HepG2 (cell line): ENCODE results near the gene RBM6. TPM values are rescaled to one million over a fixed set of nuclear protein-coding genes. Genes with fewer than 3 reads are reported as not detected.

ENCODE experiments used
- BHLHE40 ChIP-seq: IDR thresholded peaks from 2 replicates; pipeline ENCODE4 v1.6.1; 2011; ENCODE audit warnings: low read length, improper control_type of control experiment
- HNF4G ChIP-seq, 2 experiments: sonication (generic) in 1 of 2; formaldehyde crosslinking in 1 of 2; IDR thresholded peaks; 2 replicates each; pipeline versions ENCODE4 v1.4.0 to v1.6.1; 2011 to 2020; ENCODE audit warnings: borderline replicate concordance in 2 of 2, low read depth in 2 of 2, mild to moderate bottlenecking in 2 of 2, low read length in 1 of 2, missing genetic modification reagents in 1 of 2, moderate library complexity in 1 of 2
- NFKBIZ ChIP-seq: IDR thresholded peaks from 2 replicates; pipeline ENCODE4 v1.6.1; 2018; ENCODE audit warnings: missing genetic modification reagents, missing compliant biosample characterization
- NONO ChIP-seq, 2 experiments: fragments of 450-650 bp in 1 of 2; sonication (generic) in 1 of 2; formaldehyde crosslinking in 1 of 2; IDR thresholded peaks in 1 of 2; conservative IDR thresholded peaks in 1 of 2; 2 replicates each; pipeline versions ENCODE4 v1.6.1 to v1.8.0; 2017 to 2022; ENCODE audit warnings: mild to moderate bottlenecking in 1 of 2, missing genetic modification reagents in 1 of 2, moderate library complexity in 1 of 2
- PPARG ChIP-seq: conservative IDR thresholded peaks from 2 replicates; pipeline ENCODE4 v1.6.1; 2016; ENCODE audit warnings: missing biosample characterization, missing genetic modification reagents
- TCF7 ChIP-seq: sonication (generic); IDR thresholded peaks from 2 replicates; pipeline ENCODE4 v1.6.1; 2016; ENCODE audit warnings: antibody characterized with exemption, low read depth
- ZFP82 ChIP-seq: sonication (generic); formaldehyde crosslinking; IDR thresholded peaks from 2 replicates; pipeline ENCODE4 v1.5.1; 2020; ENCODE audit warnings: mild to moderate bottlenecking, missing genetic modification reagents, borderline replicate concordance
- ZFYVE20 ChIP-seq: sonication (generic); formaldehyde crosslinking; IDR thresholded peaks from 2 replicates; pipeline ENCODE4 v1.8.0; 2023; ENCODE audit warnings: low read depth, mild to moderate bottlenecking, moderate library complexity, missing genetic modification reagents, borderline replicate concordance
- ZNF230 ChIP-seq: sonication (generic); formaldehyde crosslinking; IDR thresholded peaks from 2 replicates; pipeline ENCODE4 v1.4.0; 2020; ENCODE audit warnings: mild to moderate bottlenecking, missing genetic modification reagents
- ZNF607 ChIP-seq: sonication (generic); formaldehyde crosslinking; IDR thresholded peaks from 2 replicates; pipeline ENCODE4 v1.5.1; 2020; ENCODE audit warnings: missing genetic modification reagents, mild to moderate bottlenecking, borderline replicate concordance
- ZNF772 ChIP-seq: sonication (generic); formaldehyde crosslinking; IDR thresholded peaks from 2 replicates; pipeline ENCODE4 v1.5.0; 2020; ENCODE audit warnings: mild to moderate bottlenecking, missing genetic modification reagents
- ZNF788 ChIP-seq: sonication (generic); formaldehyde crosslinking; IDR thresholded peaks from 2 replicates; pipeline ENCODE4 v1.5.0; 2020; ENCODE audit warnings: mild to moderate bottlenecking, missing genetic modification reagents, borderline replicate concordance
- ZNF816 ChIP-seq: sonication (generic); formaldehyde crosslinking; IDR thresholded peaks from 2 replicates; pipeline ENCODE4 v1.8.0; 2022; ENCODE audit warnings: missing genetic modification reagents, mild to moderate bottlenecking, borderline replicate concordance
- ZSCAN29 ChIP-seq: sonication (generic); formaldehyde crosslinking; conservative IDR thresholded peaks from 2 replicates; pipeline ENCODE4 v1.4.0; 2020; ENCODE audit warnings: mild to moderate bottlenecking, missing genetic modification reagents
- polyA plus RNA-seq, 8 experiments: library from polyadenylated mRNA; depleted of rRNA in 3 of 8; stranded (reverse) in 7 of 8; unstranded in 1 of 8; fragments of >200 nt; fragmentation: Illumina TruSeq in 4 of 8; extraction: Trizol in 4 of 8; gene quantifications; 2 replicates each; pipeline versions ENCODE4 v1.2.1 to v1.2.3, GENCODE V29; 2011 to 2016; ENCODE audit warnings: low read depth in 4 of 8, missing spikeins in 1 of 8, mixed read lengths in 1 of 8; ENCODE audit not compliant: insufficient read depth in 1 of 8
- total RNA-seq, 5 experiments: library from RNA; depleted of rRNA; stranded (reverse); fragments of >200 nt; fragmentation: Illumina TruSeq; extraction: Trizol; gene quantifications; 2 replicates each; pipeline ENCODE4 v1.2.3, GENCODE V29; 2016; ENCODE audit warnings: low read depth in 1 of 5
- TF ChIP-seq, protein P1 (sequence below): sonication (generic); formaldehyde crosslinking; IDR thresholded peaks from 2 replicates; pipeline ENCODE4 v1.4.0; 2020; ENCODE audit warnings: mild to moderate bottlenecking, missing genetic modification reagents, borderline replicate concordance
- TF ChIP-seq, protein P2 (sequence below): sonication (generic); formaldehyde crosslinking; IDR thresholded peaks from 2 replicates; pipeline ENCODE4 v1.4.0; 2020; ENCODE audit warnings: missing genetic modification reagents, borderline replicate concordance
- TF ChIP-seq, protein P3 (sequence below): sonication (generic); formaldehyde crosslinking; IDR thresholded peaks from 2 replicates; pipeline ENCODE4 v1.9.0; 2021; ENCODE audit warnings: missing genetic modification reagents, borderline replicate concordance

The RBM6 gene
- total and polyA plus RNA-seq, 2 of the 13 experiments (the other 11 are each of a cell fraction or from before 2014, with no cell fraction given), result 72.7 to 86.1 TPM

- TF ChIP-seq ZSCAN29 (no peak), ZNF788 (CRISPR knock-in tag) (peak; percentile 82), NFKBIZ (peak; percentile 91), TCF7 (peak; percentile 75), NONO (IDR thresholded peaks at IDR 0.05) (no peak), NONO (CRISPR knock-in tag; conservative IDR thresholded peaks at IDR 0.05) (peak; percentile 92), ZNF772 (CRISPR knock-in tag) (no peak; the same call in 1 of the 2 replicates), ZNF816 (CRISPR knock-in tag) (peak; percentile 81; the same call in 1 of the 2 replicates), ZNF230 (CRISPR knock-in tag) (peak; percentile 44), ZNF607 (peak; percentile 84; the same call in 1 of the 2 replicates), BHLHE40 (peak; percentile 52; the same call in 1 of the 2 replicates), PPARG (CRISPR knock-in tag) (0 out of 2 replicates have a peak, but pooled peaks have one; percentile 8), ZFP82 (CRISPR knock-in tag) (peak; percentile 80; the same call in 1 of the 2 replicates), HNF4G (IDR thresholded peaks at IDR 0.05; ENCODE audit: borderline replicate concordance, low read depth, low read length) (no peak), HNF4G (CRISPR knock-in tag; IDR thresholded peaks at IDR 0.05; ENCODE audit: borderline replicate concordance, low read depth) (no peak), ZFYVE20 (0 out of 2 replicates have a peak, but pooled peaks have one; percentile 48)
- TF ChIP-seq, protein P1, sequence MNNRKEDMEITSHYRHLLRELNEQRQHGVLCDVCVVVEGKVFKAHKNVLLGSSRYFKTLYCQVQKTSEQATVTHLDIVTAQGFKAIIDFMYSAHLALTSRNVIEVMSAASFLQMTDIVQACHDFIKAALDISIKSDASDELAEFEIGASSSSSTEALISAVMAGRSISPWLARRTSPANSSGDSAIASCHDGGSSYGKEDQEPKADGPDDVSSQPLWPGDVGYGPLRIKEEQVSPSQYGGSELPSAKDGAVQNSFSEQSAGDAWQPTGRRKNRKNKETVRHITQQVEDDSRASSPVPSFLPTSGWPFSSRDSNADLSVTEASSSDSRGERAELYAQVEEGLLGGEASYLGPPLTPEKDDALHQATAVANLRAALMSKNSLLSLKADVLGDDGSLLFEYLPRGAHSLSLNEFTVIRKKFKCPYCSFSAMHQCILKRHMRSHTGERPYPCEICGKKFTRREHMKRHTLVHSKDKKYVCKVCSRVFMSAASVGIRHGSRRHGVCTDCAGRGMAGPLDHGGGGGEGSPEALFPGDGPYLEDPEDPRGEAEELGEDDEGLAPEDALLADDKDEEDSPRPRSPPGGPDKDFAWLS, result no peak
- TF ChIP-seq, protein P2, sequence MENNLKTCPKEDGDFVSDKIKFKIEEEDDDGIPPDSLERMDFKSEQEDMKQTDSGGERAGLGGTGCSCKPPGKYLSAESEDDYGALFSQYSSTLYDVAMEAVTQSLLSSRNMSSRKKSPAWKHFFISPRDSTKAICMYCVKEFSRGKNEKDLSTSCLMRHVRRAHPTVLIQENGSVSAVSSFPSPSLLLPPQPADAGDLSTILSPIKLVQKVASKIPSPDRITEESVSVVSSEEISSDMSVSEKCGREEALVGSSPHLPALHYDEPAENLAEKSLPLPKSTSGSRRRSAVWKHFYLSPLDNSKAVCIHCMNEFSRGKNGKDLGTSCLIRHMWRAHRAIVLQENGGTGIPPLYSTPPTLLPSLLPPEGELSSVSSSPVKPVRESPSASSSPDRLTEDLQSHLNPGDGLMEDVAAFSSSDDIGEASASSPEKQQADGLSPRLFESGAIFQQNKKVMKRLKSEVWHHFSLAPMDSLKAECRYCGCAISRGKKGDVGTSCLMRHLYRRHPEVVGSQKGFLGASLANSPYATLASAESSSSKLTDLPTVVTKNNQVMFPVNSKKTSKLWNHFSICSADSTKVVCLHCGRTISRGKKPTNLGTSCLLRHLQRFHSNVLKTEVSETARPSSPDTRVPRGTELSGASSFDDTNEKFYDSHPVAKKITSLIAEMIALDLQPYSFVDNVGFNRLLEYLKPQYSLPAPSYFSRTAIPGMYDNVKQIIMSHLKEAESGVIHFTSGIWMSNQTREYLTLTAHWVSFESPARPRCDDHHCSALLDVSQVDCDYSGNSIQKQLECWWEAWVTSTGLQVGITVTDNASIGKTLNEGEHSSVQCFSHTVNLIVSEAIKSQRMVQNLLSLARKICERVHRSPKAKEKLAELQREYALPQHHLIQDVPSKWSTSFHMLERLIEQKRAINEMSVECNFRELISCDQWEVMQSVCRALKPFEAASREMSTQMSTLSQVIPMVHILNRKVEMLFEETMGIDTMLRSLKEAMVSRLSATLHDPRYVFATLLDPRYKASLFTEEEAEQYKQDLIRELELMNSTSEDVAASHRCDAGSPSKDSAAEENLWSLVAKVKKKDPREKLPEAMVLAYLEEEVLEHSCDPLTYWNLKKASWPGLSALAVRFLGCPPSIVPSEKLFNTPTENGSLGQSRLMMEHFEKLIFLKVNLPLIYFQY, result peak; percentile 80; the same call in 1 of the 2 replicates
- TF ChIP-seq, protein P3, sequence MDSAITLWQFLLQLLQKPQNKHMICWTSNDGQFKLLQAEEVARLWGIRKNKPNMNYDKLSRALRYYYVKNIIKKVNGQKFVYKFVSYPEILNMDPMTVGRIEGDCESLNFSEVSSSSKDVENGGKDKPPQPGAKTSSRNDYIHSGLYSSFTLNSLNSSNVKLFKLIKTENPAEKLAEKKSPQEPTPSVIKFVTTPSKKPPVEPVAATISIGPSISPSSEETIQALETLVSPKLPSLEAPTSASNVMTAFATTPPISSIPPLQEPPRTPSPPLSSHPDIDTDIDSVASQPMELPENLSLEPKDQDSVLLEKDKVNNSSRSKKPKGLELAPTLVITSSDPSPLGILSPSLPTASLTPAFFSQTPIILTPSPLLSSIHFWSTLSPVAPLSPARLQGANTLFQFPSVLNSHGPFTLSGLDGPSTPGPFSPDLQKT (CRISPR knock-in tag), result peak; percentile 88; the same call in 1 of the 2 replicates
These were observed at the start of gene RBM6 (continued) for GRCh38 chr3:49939858-49940666.
